ENCODE data around the gene CRLF1. TPM values are rescaled to one million over a fixed set of nuclear protein-coding genes. Genes with fewer than 3 reads are reported as not detected.
A peak's percentile ranks its signal among the peaks of the same experiment; 100 is the strongest.

Gene CRLF1
- total RNA-seq, 1 experiment from 2014 or later, result 16.2 TPM

GRCh38 chr19:18608102-18608804 is 1.7 kb upstream of the CRLF1 start:
- peaks cover 28% of the 10 kb centered on the region for H3K23me2 ChIP-seq (ENCODE audit: insufficient read length, low read depth, low read length, poor library complexity, severe bottlenecking)
- Mint-ChIP-seq H3K4me1 (peaks cover 42 to 59% of the 10 kb centered on the region in 2 experiments), H3K9me3 (peaks cover 0 to 2% of the 10 kb centered on the region in 2 experiments; a peak in 2 of 5 replicates), H3K4me3 (peak overlapping the region in 1 of 2 experiments; percentile 76; a peak in 2 of 5 replicates), H3K27ac (no peak overlapping the region), H3K36me3 (ENCODE audit: insufficient read depth in 1 of 3, low read depth in 3 of 3) (peaks cover 0 to 3% (median 0%) of the 10 kb centered on the region in 3 experiments; a peak in 2 of 7 replicates), H3K27me3 (ENCODE audit: low read depth) (peaks cover 84% of the 10 kb centered on the region)
- no peak overlapping the region for H3K27ac ChIP-seq (ENCODE audit: insufficient read length, low read depth, low read length)
- WGBS (ENCODE audit: extremely low coverage, insufficient read length, low lambda C conversion rate), result no CpG with 5 or more reads among the region's 5 CpGs
- H2BK5ac ChIP-seq (ENCODE audit: insufficient read length, low read length), result no peak overlapping the region
- no peak for DNase-seq
- no peak overlapping the region for H3K14ac ChIP-seq (ENCODE audit: insufficient read depth, low read length)
- no peak overlapping the region for H3K4me2 ChIP-seq (ENCODE audit: insufficient read depth, insufficient read length, low read length)
- no peak overlapping the region for H2BK12ac ChIP-seq (ENCODE audit: insufficient read length, low read depth, low read length)
- TF ChIP-seq, protein P1, sequence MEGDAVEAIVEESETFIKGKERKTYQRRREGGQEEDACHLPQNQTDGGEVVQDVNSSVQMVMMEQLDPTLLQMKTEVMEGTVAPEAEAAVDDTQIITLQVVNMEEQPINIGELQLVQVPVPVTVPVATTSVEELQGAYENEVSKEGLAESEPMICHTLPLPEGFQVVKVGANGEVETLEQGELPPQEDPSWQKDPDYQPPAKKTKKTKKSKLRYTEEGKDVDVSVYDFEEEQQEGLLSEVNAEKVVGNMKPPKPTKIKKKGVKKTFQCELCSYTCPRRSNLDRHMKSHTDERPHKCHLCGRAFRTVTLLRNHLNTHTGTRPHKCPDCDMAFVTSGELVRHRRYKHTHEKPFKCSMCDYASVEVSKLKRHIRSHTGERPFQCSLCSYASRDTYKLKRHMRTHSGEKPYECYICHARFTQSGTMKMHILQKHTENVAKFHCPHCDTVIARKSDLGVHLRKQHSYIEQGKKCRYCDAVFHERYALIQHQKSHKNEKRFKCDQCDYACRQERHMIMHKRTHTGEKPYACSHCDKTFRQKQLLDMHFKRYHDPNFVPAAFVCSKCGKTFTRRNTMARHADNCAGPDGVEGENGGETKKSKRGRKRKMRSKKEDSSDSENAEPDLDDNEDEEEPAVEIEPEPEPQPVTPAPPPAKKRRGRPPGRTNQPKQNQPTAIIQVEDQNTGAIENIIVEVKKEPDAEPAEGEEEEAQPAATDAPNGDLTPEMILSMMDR (conservative IDR thresholded peaks at IDR 0.05), result no peak
- no peak overlapping the region for H3K4ac ChIP-seq (ENCODE audit: low read depth, low read length)
- no peaks in the 10 kb centered on the region for H3K9me3 ChIP-seq (ENCODE audit: control insufficient read depth, low read depth, low read length)
- H4K91ac ChIP-seq (ENCODE audit: insufficient read length, low read depth, low read length), result no peak overlapping the region
- no peak overlapping the region for H2BK20ac ChIP-seq (ENCODE audit: low read depth, low read length, poor library complexity, severe bottlenecking)
- H2BK120ac ChIP-seq (ENCODE audit: low read depth, low read length, poor library complexity, severe bottlenecking), result no peak overlapping the region
- no peaks in the 10 kb centered on the region for H3K79me2 ChIP-seq (ENCODE audit: insufficient read depth, low read length)
- no peak overlapping the region for H3K23ac ChIP-seq (ENCODE audit: insufficient read length, low read depth, low read length)
- H3K56ac ChIP-seq (ENCODE audit: insufficient read length, low read depth, low read length), result no peak overlapping the region
- no peaks in the 10 kb centered on the region for H4K20me1 ChIP-seq (ENCODE audit: control insufficient read depth, insufficient read depth, insufficient read length)
- H3K27me3 ChIP-seq (ENCODE audit: insufficient read depth, low read length), result peaks cover 81% of the 10 kb centered on the region
- H2AFZ ChIP-seq (ENCODE audit: low read length), result no peak overlapping the region
- H4K5ac ChIP-seq (ENCODE audit: insufficient read length, low read depth, low read length), result no peak overlapping the region
- H2BK15ac ChIP-seq (ENCODE audit: low read depth, low read length), result no peak overlapping the region
- no peak overlapping the region for H2AK5ac ChIP-seq (ENCODE audit: insufficient read length, low read length)
- H3K79me1 ChIP-seq (ENCODE audit: insufficient read depth, low read depth, low read length, poor library complexity, severe bottlenecking), result no peaks in the 10 kb centered on the region
- no peak overlapping the region for H3K18ac ChIP-seq (ENCODE audit: insufficient read length, low read depth, low read length)
- no peak overlapping the region for H3K9ac ChIP-seq (ENCODE audit: extremely low read depth, insufficient read length, low read length)
- H3K4me1 ChIP-seq (ENCODE audit: insufficient read depth, low read length), result peaks cover 17% of the 10 kb centered on the region
- H3T11ph ChIP-seq (ENCODE audit: low read length), result no peak overlapping the region
- no peak overlapping the region for H4K8ac ChIP-seq (replicated peaks; ENCODE audit: insufficient read length, low read depth, low read length)

Data from H9 (cell line).